NCI-H1930 (cell line): ENCODE measurements around the gene MGME1.

Source experiments
- DNase-seq, 2 experiments: peaks; one replicate each; lab custom pipeline; 2025; lab: John Stamatoyannopoulos, UW

MGME1 gene

GRCh38 chr20:17992847-17993513, 24.2 kb downstream of the MGME1 start:
- DNase-seq: no peak

- DNase-seq: no peak
Observed at GRCh38 chr20:17993546-17993945, 24.7 kb downstream of the MGME1 start.

- DNase-seq: no peak
Observed at GRCh38 chr20:17995967-17996819, 27.4 kb downstream of the MGME1 start.

GRCh38 chr20:17998446-17998845, 29.6 kb downstream of the MGME1 start:
- DNase-seq: no peak

- DNase-seq: no peak
Observed at GRCh38 chr20:17999566-17999965, 30.7 kb downstream of the MGME1 start.

- no peak for DNase-seq
Observed at GRCh38 chr20:18001131-18001921, 32.5 kb downstream of the MGME1 start.

GRCh38 chr20:18003897-18004296, 35.1 kb downstream of the MGME1 start:
- no peak for DNase-seq

- no peak for DNase-seq
Observed at GRCh38 chr20:18004384-18005031, 35.7 kb downstream of the MGME1 start.

- DNase-seq: no peak
Observed at GRCh38 chr20:18005170-18005989, 36.6 kb downstream of the MGME1 start.

- DNase-seq: no peak
Observed at GRCh38 chr20:18005990-18006364, 37.2 kb downstream of the MGME1 start.

GRCh38 chr20:18006684-18007083, 37.9 kb downstream of the MGME1 start:
- DNase-seq: no peak

GRCh38 chr20:18007534-18008292, 38.9 kb downstream of the MGME1 start:
- DNase-seq: no peak

GRCh38 chr20:18009116-18009515, 40.3 kb downstream of the MGME1 start:
- DNase-seq: no peak

GRCh38 chr20:18011482-18011881, 42.7 kb downstream of the MGME1 start:
- no peak for DNase-seq

- no peak for DNase-seq
Observed at GRCh38 chr20:18011951-18012645, 43.3 kb downstream of the MGME1 start.

- DNase-seq: no peak
Observed at GRCh38 chr20:18012901-18013300, 44.1 kb downstream of the MGME1 start.

GRCh38 chr20:18014411-18014810, 45.6 kb downstream of the MGME1 start:
- DNase-seq: no peak

GRCh38 chr20:18016772-18017171, 48.0 kb downstream of the MGME1 start:
- no peak for DNase-seq

GRCh38 chr20:18018100-18018499, 49.3 kb downstream of the MGME1 start:
- DNase-seq: no peak

- DNase-seq: peak in 1 of 2 experiments; percentile 5
Observed at GRCh38 chr20:18019068-18019467, 50.2 kb downstream of the MGME1 start.
